Stimulated activated memory B cell treated with anti-CD40 and anti-IgM and Interleukin-4, amounts not matched to agents 10 μg/mL and 1 μg/mL and 100 μg/mL, for 72 hours (primary cell): ENCODE data around the gene COBLL1.

Source experiments
- ATAC-seq: fragments of 150-1000 bp; cut with Tn5 transposase; 2 replicates; pipeline ENCODE4 v1.10.0; 2021
- H3K27ac Mint-ChIP-seq: one replicate; pipeline ENCODE4 v1.8.0; 2022; ENCODE audit warnings: mild to moderate bottlenecking, mixed read lengths
- H3K27me3 Mint-ChIP-seq: one replicate; pipeline ENCODE4 v1.8.0; 2022; ENCODE audit warnings: mixed read lengths
- H3K36me3 Mint-ChIP-seq: one replicate; pipeline ENCODE4 v1.8.0; 2022; ENCODE audit warnings: mixed read lengths
- H3K4me1 Mint-ChIP-seq: one replicate; pipeline ENCODE4 v1.8.0; 2022; ENCODE audit warnings: mixed read lengths
- H3K4me3 Mint-ChIP-seq: one replicate; pipeline ENCODE4 v1.8.0; 2022; ENCODE audit warnings: mild to moderate bottlenecking, moderate library complexity, mixed read lengths
- H3K9me3 Mint-ChIP-seq: one replicate; pipeline ENCODE4 v1.8.0; 2022; ENCODE audit warnings: mixed read lengths

Gene COBLL1

GRCh38 chr2:164662066-164662465 is 179.6 kb downstream of the COBLL1 start:
- Mint-ChIP-seq H3K9me3 (peaks cover 2% of the 10 kb centered on the region), H3K27ac (no peak overlapping the region), H3K4me3 (no peak overlapping the region), H3K4me1 (no peaks in the 10 kb centered on the region), H3K27me3 (no peaks in the 10 kb centered on the region), H3K36me3 (peaks cover 53% of the 10 kb centered on the region)
- ATAC-seq = no peak

- Mint-ChIP-seq H3K27ac (no peak overlapping the region), H3K4me3 (no peak overlapping the region), H3K4me1 (no peaks in the 10 kb centered on the region), H3K9me3 (peaks cover 2% of the 10 kb centered on the region), H3K27me3 (no peaks in the 10 kb centered on the region), H3K36me3 (peaks cover 53% of the 10 kb centered on the region)
- ATAC-seq = no peak
Observed at GRCh38 chr2:164661349-164661748, 180.3 kb downstream of the COBLL1 start.

GRCh38 chr2:164657129-164657528 is 184.5 kb downstream of the COBLL1 start:
- H3K9me3 Mint-ChIP-seq = peaks cover 14% of the 10 kb centered on the region
- H3K27me3 Mint-ChIP-seq = no peaks in the 10 kb centered on the region
- H3K4me1 Mint-ChIP-seq = no peaks in the 10 kb centered on the region
- ATAC-seq = no peak
- peaks cover 65% of the 10 kb centered on the region for H3K36me3 Mint-ChIP-seq
- H3K4me3 Mint-ChIP-seq = no peak overlapping the region
- H3K27ac Mint-ChIP-seq = no peak overlapping the region

DNA sequence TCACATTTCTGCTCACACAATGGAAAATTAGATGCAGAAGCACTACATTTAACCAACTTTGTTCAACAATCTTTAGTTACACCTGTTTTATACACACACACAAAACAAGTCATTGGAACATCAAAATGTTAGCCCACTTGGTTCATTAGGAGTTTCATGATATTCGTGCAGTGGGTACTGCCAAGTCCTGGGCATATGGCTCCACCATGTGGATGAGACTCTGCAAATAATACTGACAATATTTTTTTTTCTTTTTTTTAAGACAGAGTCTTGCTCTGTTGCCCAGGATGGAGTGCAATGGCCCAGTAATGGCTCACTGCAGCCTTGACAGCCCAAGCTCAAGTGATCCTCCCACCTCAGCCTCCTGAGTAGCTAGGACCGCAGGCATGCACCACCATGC is 185.9 kb downstream of the COBLL1 start:
- Mint-ChIP-seq H3K4me3 (no peak overlapping the region), H3K36me3 (peaks cover 73% of the 10 kb centered on the region), H3K4me1 (no peaks in the 10 kb centered on the region), H3K27ac (no peak overlapping the region), H3K9me3 (peaks cover 21% of the 10 kb centered on the region), H3K27me3 (no peaks in the 10 kb centered on the region)
- no peak for ATAC-seq

- no peak for ATAC-seq
- H3K36me3 Mint-ChIP-seq = peaks cover 75% of the 10 kb centered on the region
- no peaks in the 10 kb centered on the region for H3K4me1 Mint-ChIP-seq
- H3K27ac Mint-ChIP-seq = no peak overlapping the region
- no peak overlapping the region for H3K4me3 Mint-ChIP-seq
- no peaks in the 10 kb centered on the region for H3K27me3 Mint-ChIP-seq
- H3K9me3 Mint-ChIP-seq = peaks cover 25% of the 10 kb centered on the region
Observed at GRCh38 chr2:164655336-164655735, 186.3 kb downstream of the COBLL1 start.

- Mint-ChIP-seq H3K36me3 (peaks cover 40% of the 10 kb centered on the region), H3K4me3 (no peak overlapping the region), H3K27ac (no peak overlapping the region), H3K27me3 (no peaks in the 10 kb centered on the region), H3K9me3 (peaks cover 40% of the 10 kb centered on the region), H3K4me1 (no peaks in the 10 kb centered on the region)
- ATAC-seq = no peak
Observed at GRCh38 chr2:164651361-164651760, 190.3 kb downstream of the COBLL1 start.

GRCh38 chr2:164644036-164644700 is 197.5 kb downstream of the COBLL1 start:
- H3K4me1 Mint-ChIP-seq = no peaks in the 10 kb centered on the region
- H3K4me3 Mint-ChIP-seq = no peak overlapping the region
- no peak overlapping the region for H3K27ac Mint-ChIP-seq
- peaks cover 17% of the 10 kb centered on the region for H3K9me3 Mint-ChIP-seq
- H3K27me3 Mint-ChIP-seq = no peaks in the 10 kb centered on the region
- no peak for ATAC-seq
- no peaks in the 10 kb centered on the region for H3K36me3 Mint-ChIP-seq

GRCh38 chr2:164642946-164643555 is 198.6 kb downstream of the COBLL1 start:
- ATAC-seq = no peak
- no peaks in the 10 kb centered on the region for H3K27me3 Mint-ChIP-seq
- no peak overlapping the region for H3K4me3 Mint-ChIP-seq
- H3K9me3 Mint-ChIP-seq = peaks cover 15% of the 10 kb centered on the region
- H3K36me3 Mint-ChIP-seq = no peaks in the 10 kb centered on the region
- no peaks in the 10 kb centered on the region for H3K4me1 Mint-ChIP-seq
- H3K27ac Mint-ChIP-seq = no peak overlapping the region

GRCh38 chr2:164642268-164642667 is 199.4 kb downstream of the COBLL1 start:
- H3K27me3 Mint-ChIP-seq = no peaks in the 10 kb centered on the region
- no peaks in the 10 kb centered on the region for H3K4me1 Mint-ChIP-seq
- peaks cover 10% of the 10 kb centered on the region for H3K9me3 Mint-ChIP-seq
- ATAC-seq = no peak
- no peaks in the 10 kb centered on the region for H3K36me3 Mint-ChIP-seq
- H3K4me3 Mint-ChIP-seq = no peak overlapping the region
- H3K27ac Mint-ChIP-seq = no peak overlapping the region
